Heart left ventricle (tissue), 16 donors: ENCODE measurements around the gene F13A1. TPM values are rescaled to one million over a fixed set of nuclear protein-coding genes. Genes with fewer than 3 reads are reported as not detected.

Experiments
- ATAC-seq, 4 donors: fragments of 200-7000 bp; cut with Tn5 transposase; one replicate each; pipeline ENCODE4 v1.9.1; 2020 to 2022; ENCODE audit warnings: moderate library complexity in 4 of 4, mild to moderate bottlenecking in 3 of 4, moderate number of reproducible peaks in 1 of 4
- DNase-seq, 5 donors: peaks; one replicate each; pipeline ENCODE4 v3.0.0-alpha.2; 2020
- H3K27ac ChIP-seq, 12 donors: fragments of 200-600 bp; sonication (generic) in 4 of 12; one replicate each; pipeline versions ENCODE4 v1.5.0 to v1.8.0; 2016 to 2022; ENCODE audit warnings: mild to moderate bottlenecking in 2 of 12
- H3K27me3 ChIP-seq, 9 donors: fragments of 200-600 bp; sonication (generic) in 2 of 9; one replicate each; pipeline versions ENCODE4 v1.5.1 to v1.8.0; 2016 to 2022; ENCODE audit warnings: mild to moderate bottlenecking in 3 of 9
- H3K36me3 ChIP-seq, 9 donors: fragments of 200-600 bp; sonication (generic) in 2 of 9; one replicate each; pipeline versions ENCODE4 v1.5.0 to v1.8.0; 2018 to 2022; ENCODE audit warnings: mild to moderate bottlenecking in 2 of 9
- H3K4me1 ChIP-seq, 12 donors: fragments of 200-600 bp; sonication (generic) in 4 of 12; one replicate each; pipeline versions ENCODE4 v1.5.0 to v1.8.0; 2016 to 2022; ENCODE audit warnings: mild to moderate bottlenecking in 3 of 12
- H3K4me3 ChIP-seq, 12 donors: fragments of 200-600 bp; sonication (generic) in 4 of 12; one replicate each; pipeline versions ENCODE4 v1.5.0 to v1.8.0; 2017 to 2022; ENCODE audit warnings: mild to moderate bottlenecking in 9 of 12, moderate library complexity in 4 of 12
- H3K9me3 ChIP-seq, 12 donors: fragments of 200-600 bp; sonication (generic) in 4 of 12; one replicate each; pipeline versions ENCODE4 v1.5.0 to v1.8.0; 2016 to 2022; ENCODE audit warnings: mild to moderate bottlenecking in 1 of 12
- POLR2A ChIP-seq, 2 donors: fragments of 450-650 bp; IDR thresholded peaks; one replicate each; pipeline ENCODE4 v1.6.1; 2017; ENCODE audit warnings: antibody characterized with exemption in 2 of 2, mild to moderate bottlenecking in 2 of 2, moderate library complexity in 2 of 2
- WGBS, 4 donors: extraction: QIAGEN DNeasy Blood & Tissue Kit in 2 of 4; methylation state at CpG; one replicate each; pipeline versions ENCODE4 v1.1.5 to v1.1.7; 2013 to 2018; 5-methylcytosine and 5-hydroxymethylcytosine counted together
- intact Hi-C, 10 donors: fragments of 100-400 bp; cut with DNase I; formaldehyde crosslinking; loops; one replicate each; pipeline versions ENCODE4 v1.11.1 to v1.14.2; 2022
- polyA plus RNA-seq, 2 donors: library from polyadenylated mRNA; stranded (reverse); fragments of 200-250 nt; gene quantifications; one replicate each; pipeline ENCODE4 v1.2.3, GENCODE V29; 2013
- total RNA-seq, 9 donors: library from RNA; depleted of rRNA in 2 of 9; stranded (reverse); fragments of >200 nt in 2 of 9; fragmentation: NEBNext Ultra II Directional in 3 of 9; extraction: Animal tissue kit (Norgen Biotek cat#: 25700) in 3 of 9; gene quantifications; one replicate each; pipeline versions ENCODE4 v1.1.0 to v1.2.4, GENCODE V29; 2016 to 2023
- TF ChIP-seq, protein P1 (sequence below), 12 donors: fragments of 200-600 bp; sonication (generic) in 4 of 12; IDR thresholded peaks; one replicate each; pipeline versions ENCODE4 v1.5.0 to v1.8.0; 2018 to 2022; ENCODE audit warnings: antibody characterized with exemption in 12 of 12, mild to moderate bottlenecking in 5 of 12
- donor health status: ischemic (EF 13 %, LVEDD 7.1; RV severe dilation, severe dysfunction).
- donor health status: healthy with polysubstance abuse.
- donor health status: DM: no; HTN: yes; CAD: no.
- donor health status: DM: no; HTN: no; CAD: no.
- donor health status: ischemic (EF 25% LVEDD 6.9; RV normal size, moderate dysfunction).
- donor health status: ischemic (EF 25% LVEDD 5.7; RV mildly dilated, moderate dysfunction).
- donor health status: healthy.
- donor health status: DM: yes; HTN: yes; CAD: no.
- donor health status: ischemic (EF 35%, LVEDD 5.7; RV mildly dilated, moderate dysfunction).
- donor health status: nonischemic (EF 11% LVEDD 7.7; RV severe dilation, severe dysfunction).
- donor health status: DM: yes; HTN: yes; CAD: no.
- donor health status: PGD.
- donor health status: ischemic (EF 29% LVEDD 5.4; RV normal size, mild dysfunction).
- donor health status: nonischemic (EF 23%, LVEDD 6.1; RV moderate dilation, normal function).

Gene F13A1
- total and polyA plus RNA-seq, 11 donors = 9.0 to 415 (median 35.0) TPM

DNA sequence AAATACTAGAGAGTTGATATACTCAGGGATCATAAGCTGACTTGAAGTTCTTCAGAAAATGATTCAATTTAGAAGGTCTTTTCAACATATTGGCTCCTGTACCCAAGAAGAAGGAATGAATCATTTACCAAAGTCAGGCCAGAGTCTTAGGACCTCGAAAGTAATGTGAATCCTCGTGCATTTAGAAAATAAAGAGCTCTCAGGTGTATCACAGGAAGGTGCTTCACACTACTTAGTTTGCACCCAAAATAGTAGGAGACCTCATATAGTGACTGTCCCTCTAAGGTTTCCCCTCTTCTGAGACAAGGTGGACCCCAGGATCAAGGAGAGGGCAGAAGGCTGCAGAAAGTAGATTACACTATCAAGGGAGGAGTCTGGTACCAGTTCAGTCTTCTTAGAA is 71.8 kb downstream of the F13A1 start:
- no peak overlapping the region for H3K27ac ChIP-seq
- no peaks in the 10 kb centered on the region for H3K4me1 ChIP-seq
- peaks cover 0 to 22% (median 0%) of the 10 kb centered on the region in 9 donors for H3K36me3 ChIP-seq
- no peak for DNase-seq
- H3K9me3 ChIP-seq = no peaks in the 10 kb centered on the region
- 59 to 78% (median 70%) methylated on average over 2 of the region's 2 CpGs for WGBS, 4 donors
- no peak for ATAC-seq
- TF ChIP-seq, protein P1, sequence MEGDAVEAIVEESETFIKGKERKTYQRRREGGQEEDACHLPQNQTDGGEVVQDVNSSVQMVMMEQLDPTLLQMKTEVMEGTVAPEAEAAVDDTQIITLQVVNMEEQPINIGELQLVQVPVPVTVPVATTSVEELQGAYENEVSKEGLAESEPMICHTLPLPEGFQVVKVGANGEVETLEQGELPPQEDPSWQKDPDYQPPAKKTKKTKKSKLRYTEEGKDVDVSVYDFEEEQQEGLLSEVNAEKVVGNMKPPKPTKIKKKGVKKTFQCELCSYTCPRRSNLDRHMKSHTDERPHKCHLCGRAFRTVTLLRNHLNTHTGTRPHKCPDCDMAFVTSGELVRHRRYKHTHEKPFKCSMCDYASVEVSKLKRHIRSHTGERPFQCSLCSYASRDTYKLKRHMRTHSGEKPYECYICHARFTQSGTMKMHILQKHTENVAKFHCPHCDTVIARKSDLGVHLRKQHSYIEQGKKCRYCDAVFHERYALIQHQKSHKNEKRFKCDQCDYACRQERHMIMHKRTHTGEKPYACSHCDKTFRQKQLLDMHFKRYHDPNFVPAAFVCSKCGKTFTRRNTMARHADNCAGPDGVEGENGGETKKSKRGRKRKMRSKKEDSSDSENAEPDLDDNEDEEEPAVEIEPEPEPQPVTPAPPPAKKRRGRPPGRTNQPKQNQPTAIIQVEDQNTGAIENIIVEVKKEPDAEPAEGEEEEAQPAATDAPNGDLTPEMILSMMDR (IDR thresholded peaks at IDR 0.05) = no peak
- no peak for TF ChIP-seq POLR2A (IDR thresholded peaks at IDR 0.05)
- peaks cover 0 to 18% (median 0%) of the 10 kb centered on the region in 9 donors for H3K27me3 ChIP-seq
- intact Hi-C loops = no loop called here
- no peak overlapping the region for H3K4me3 ChIP-seq

DNA sequence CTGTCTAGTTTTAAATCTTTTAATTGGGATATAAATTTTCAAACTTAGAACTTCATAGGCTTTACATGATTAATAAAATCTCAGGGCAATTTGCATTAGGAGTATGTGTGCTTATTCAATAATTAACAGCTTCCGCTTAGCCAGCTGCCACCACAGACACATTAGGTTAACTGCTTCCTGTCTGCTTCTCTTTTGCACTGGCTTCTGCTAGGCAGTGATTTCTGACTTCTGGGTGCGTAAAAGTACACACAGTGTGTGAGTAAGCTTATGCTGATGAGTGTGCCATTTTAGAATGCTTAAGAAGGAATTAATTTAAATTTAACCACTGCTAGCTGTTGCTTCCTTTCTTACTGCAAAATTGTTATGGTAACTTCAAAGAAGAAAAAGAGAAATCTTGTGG is 73.9 kb downstream of the F13A1 start:
- Histone ChIP-seq H3K27me3 (peaks cover 0 to 13% (median 0%) of the 10 kb centered on the region in 9 donors), H3K4me1 (no peaks in the 10 kb centered on the region), H3K4me3 (no peak overlapping the region), H3K36me3 (peaks cover 0 to 22% (median 0%) of the 10 kb centered on the region in 9 donors), H3K27ac (no peak overlapping the region), H3K9me3 (no peaks in the 10 kb centered on the region)
- no peak for TF ChIP-seq POLR2A (IDR thresholded peaks at IDR 0.05)
- intact Hi-C loops = no loop called here
- WGBS, 4 donors = 60 to 68% (median 64%) methylated on average over 2 of the region's 2 CpGs
- ATAC-seq (no peak), DNase-seq (no peak)

DNA sequence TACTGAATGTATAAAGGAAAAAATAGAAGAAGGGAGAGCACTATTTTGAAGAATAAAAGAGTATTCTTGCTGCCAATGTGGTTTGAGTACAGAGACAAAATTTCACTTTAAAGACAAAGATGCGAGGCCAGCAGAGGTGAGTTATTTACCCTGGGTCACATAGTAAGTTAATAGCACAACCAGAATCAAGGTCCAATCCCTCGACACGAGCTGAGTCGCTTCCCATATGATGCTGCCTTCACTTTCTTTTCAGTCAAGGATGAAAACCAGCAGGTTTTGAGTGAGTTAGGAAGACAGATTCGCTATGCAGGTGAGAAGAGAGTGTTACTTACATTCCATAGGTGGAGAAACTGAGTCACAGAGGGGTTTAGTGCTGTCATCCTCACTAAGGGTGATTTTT is 75.8 kb downstream of the F13A1 start:
- no peaks in the 10 kb centered on the region for H3K9me3 ChIP-seq
- no peak for ATAC-seq
- no peak overlapping the region for H3K4me3 ChIP-seq
- peaks cover 0 to 9% (median 0%) of the 10 kb centered on the region in 9 donors for H3K27me3 ChIP-seq
- peaks cover 0 to 19% (median 0%) of the 10 kb centered on the region in 9 donors for H3K36me3 ChIP-seq
- no peak for DNase-seq
- intact Hi-C loops = no loop called here
- H3K4me1 ChIP-seq = no peaks in the 10 kb centered on the region
- TF ChIP-seq POLR2A (IDR thresholded peaks at IDR 0.05) = no peak
- TF ChIP-seq, protein P1 (IDR thresholded peaks at IDR 0.05) = no peak
- WGBS, 4 donors = 85 to 96% (median 92%) methylated on average over 5 of the region's 5 CpGs
- no peak overlapping the region for H3K27ac ChIP-seq

DNA sequence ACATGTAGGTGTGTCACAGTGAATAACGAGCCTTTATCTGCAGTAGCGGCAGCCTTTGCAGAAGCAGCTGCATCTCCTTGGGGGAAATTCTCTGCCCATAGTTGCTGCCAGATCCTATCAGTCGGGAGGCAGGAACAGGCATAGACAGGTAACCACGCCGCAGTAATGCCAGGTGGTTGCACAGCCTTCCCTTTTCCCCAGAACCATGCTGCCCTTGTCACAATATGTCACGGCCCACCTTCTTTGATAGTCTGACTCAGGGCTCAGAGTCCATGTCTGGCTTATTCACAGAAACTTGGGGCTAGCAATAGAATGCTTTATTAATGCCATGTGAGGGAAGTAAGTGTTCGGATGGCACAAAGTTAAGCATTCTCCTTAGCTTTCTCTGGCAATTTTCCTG is 76.6 kb downstream of the F13A1 start:
- TF ChIP-seq POLR2A (IDR thresholded peaks at IDR 0.05) = no peak
- TF ChIP-seq, protein P1 (IDR thresholded peaks at IDR 0.05) = no peak
- Histone ChIP-seq H3K27ac (no peak overlapping the region), H3K4me3 (no peak overlapping the region), H3K27me3 (peaks cover 0 to 5% (median 0%) of the 10 kb centered on the region in 9 donors), H3K36me3 (peaks cover 0 to 12% (median 0%) of the 10 kb centered on the region in 9 donors), H3K9me3 (no peaks in the 10 kb centered on the region), H3K4me1 (no peaks in the 10 kb centered on the region)
- no peak for DNase-seq
- intact Hi-C loops = no loop called here
- no peak for ATAC-seq
- 85 to 92% (median 87%) methylated on average over 7 of the region's 7 CpGs for WGBS, 4 donors
